Stimulated activated CD4-positive, alpha-beta T cell treated with anti-CD3 and anti-CD28 coated beads, Interleukin-12 subunit alpha, Interleukin-12 subunit beta, amount 100 ng/mL, for 4 hours (primary cell): ENCODE measurements around the gene APOBEC3A.
A peak's percentile ranks its signal among the peaks of the same experiment; 100 is the strongest.
"Not testable (repeated sequence)": the region's sequence is repeated elsewhere in the genome, so short reads cannot be mapped to it uniquely, and the experiment has no call there.

Experiments used
- DNase-seq: peaks from one replicate; pipeline ENCODE4 v3.0.0-alpha.2; 2020

The APOBEC3A gene

GRCh38 chr22:38943882-38944281, 13.5 kb upstream of the APOBEC3A start:
- no peak for DNase-seq

- DNase-seq = no peak
These were observed 12.8 kb upstream of the APOBEC3A start for GRCh38 chr22:38944653-38945052.

GRCh38 chr22:38945706-38946338, 11.6 kb upstream of the APOBEC3A start:
- DNase-seq = not testable (repeated sequence)

- no peak for DNase-seq
These were observed 10.6 kb upstream of the APOBEC3A start for GRCh38 chr22:38946771-38947170.

DNA sequence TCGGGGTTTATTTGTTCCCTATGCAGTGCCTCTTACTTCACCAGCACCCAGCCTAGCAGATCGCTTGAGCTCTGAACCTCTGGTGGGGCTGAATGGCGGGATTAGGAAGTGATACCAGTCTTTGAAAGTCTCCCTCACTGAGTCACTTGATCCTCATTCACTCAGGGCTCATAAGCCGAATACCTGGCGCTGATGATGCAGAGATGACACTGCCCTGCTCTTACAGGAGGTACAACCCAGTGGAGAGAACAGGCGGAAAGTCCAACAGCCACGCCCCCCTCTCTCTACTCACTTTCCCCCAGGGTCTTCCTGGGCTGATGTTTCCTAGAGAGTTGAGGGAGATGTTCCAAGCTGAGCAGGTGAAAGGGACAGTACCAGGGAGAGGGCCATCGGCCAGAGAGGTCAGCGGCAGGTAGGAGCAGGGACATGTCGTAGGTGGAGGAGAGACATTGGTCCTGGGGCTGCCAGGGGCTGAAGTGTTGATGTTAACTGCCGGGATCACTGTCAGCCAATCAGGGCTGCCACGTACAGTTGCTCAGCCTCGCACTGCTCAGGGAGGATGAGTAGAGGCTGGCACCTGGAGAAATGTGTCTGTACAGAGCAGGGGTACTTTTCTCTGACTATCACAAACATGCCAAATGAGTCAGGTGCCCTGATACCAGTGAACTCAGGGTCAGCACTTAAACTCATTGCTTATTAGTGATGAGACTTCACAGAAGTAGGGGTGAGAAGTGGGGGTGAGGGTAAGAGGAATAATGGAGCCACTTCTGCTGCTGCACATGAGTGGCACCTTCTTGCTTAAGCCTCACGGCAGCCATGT, 9.9 kb upstream of the APOBEC3A start:
- no peak for DNase-seq

- no peak for DNase-seq
These were observed 9.0 kb upstream of the APOBEC3A start for GRCh38 chr22:38948181-38948940.

GRCh38 chr22:38949889-38950405, 7.5 kb upstream of the APOBEC3A start:
- DNase-seq = no peak

DNA sequence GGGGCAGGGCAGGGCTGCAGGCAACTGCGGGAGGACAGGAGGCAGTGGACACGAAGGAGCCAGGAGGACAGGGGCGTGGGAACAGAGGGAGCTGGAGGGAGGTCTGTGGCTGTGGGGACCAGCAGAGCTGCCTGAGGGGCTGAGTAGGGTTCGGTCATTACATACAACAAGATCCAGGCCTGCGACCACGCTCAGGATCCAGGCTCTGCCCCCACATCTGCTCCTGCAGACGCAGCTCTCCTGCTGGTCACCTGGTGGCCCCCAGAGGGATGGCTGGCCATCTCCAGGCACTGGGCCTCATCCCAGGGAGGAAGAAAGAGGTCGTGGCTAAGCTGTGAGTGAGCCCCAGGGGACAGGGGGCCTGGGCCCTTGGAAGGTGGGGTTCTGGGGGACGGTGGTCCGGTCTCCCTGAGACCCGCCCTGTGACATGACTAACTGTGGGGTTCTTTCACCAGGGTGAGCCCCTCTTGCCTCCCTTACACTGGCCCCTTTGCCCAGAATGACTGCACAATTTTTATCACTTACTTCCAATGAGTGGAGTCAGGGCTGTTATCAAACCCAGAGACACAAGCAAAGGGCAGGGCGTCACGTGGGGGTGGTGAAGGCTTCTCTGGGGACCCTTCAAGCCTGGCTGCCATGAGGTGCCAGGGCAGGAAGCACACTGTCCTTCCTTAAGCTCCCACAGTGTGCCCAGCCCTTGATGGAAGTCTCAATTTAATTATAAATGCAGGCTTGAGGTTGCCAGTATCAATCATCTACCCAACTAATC, 6.7 kb upstream of the APOBEC3A start:
- no peak for DNase-seq

DNA sequence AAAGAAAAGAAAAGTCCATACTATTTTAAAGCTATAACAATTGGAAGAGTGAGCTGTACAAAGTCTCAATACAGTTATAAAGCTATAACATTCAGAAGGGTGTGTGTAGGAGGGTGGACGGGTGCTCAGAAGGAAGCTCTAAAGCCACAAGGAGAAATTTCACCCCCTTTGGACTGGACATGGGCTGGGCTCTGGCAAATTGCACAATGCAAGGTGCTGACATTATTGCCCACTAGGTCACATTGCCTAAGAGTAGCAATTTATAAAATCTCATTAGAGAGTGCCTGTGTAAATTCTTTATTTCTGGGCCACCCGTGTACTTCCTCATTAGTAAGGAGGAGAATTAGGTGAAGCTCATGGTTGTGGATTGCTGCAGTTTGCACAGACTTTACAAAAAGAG, 5.7 kb upstream of the APOBEC3A start:
- DNase-seq = no peak

GRCh38 chr22:38952281-38952993, 5.0 kb upstream of the APOBEC3A start:
- DNase-seq = no peak

DNA sequence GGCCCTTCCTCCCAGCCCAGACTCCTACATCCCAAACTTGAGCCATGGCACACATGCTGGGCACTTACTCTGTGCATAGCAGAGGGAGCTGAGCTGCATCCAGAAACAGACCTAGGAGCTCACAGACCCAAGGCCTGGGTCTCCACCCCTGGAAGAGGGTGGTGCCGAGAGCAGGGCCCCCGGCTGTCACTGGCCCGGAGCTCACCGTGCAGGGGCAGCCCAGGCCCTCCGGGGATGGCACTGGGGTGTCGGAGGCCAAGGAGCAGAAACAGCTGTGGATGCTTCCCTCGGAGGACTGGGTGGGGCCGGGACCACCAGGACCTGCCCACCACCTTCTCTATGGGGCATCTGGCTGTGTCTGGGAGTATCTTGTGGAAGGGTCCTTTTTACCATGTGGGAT, 4.3 kb upstream of the APOBEC3A start:
- no peak for DNase-seq

DNA sequence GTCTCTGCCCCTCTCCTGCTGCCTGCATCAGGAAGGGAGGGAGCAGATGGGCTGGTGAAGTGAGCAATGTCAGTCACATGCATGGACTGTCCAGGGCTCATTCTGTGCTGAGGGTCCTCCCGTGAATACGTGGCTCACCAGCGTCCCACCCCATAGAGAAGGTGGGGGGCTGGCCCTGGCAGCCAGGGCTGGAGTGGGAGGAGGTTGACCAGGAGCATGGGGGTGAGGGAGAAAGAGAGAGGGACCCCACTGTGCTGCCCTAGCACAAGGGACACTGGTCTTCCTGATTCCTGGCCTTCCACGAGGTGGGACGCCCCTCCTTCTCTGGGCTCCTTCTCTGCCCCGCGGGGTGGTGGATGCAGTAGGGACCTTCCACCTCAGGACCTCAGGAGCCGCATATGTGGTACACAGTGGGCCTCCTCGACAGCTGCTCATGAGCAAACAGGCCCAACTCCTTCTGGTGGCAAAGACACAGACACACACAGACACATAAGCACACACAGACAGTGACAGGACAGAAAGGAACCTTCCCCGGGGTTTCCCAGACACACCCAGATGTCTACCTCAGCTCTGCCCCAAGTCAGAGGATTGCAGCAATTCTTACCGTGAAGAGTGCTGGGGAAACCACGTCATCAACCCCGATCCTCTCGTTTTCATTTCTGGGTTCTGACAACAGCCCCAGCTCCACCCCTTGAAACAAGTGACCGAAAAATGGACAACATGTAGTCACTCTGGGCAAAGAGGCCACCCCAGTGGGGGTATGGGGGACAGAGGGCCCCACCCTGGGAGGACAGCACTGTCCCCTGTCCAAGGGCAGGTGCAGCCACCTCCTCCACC, 3.6 kb upstream of the APOBEC3A start:
- peak; percentile 55 for DNase-seq

DNA sequence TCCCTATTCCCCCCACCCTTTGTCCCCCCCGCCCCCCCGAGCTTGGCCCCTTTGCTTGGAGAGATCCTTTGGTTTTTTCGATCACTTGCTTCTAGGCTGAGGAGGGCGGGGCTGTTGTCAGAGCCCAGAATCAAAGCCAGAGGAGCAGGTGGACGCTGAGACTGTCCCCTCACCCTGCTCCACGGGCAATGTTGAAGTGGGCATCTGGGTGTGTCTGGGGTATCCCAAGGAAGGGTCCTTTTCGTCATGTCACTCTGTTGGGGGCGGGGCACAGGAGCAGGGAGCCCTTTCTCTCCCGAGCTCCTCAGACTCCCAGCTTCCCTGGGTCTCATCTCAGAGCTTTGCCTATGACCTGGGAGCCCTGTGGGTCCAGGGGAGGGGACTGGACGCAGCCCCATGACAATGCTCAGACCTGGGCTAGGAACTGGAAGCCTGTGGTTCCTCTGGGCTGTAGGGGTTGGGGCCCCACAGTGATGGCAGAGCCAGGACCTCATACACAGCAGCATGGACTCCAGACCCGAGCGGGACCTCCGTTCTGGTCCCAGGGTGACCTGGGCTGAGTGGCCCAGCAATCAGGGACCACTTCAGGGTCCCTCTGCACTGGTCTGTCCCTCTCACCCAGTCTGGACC, 2.9 kb upstream of the APOBEC3A start:
- no peak for DNase-seq

- DNase-seq = no peak
These were observed 2.0 kb upstream of the APOBEC3A start for GRCh38 chr22:38955250-38955905.

DNA sequence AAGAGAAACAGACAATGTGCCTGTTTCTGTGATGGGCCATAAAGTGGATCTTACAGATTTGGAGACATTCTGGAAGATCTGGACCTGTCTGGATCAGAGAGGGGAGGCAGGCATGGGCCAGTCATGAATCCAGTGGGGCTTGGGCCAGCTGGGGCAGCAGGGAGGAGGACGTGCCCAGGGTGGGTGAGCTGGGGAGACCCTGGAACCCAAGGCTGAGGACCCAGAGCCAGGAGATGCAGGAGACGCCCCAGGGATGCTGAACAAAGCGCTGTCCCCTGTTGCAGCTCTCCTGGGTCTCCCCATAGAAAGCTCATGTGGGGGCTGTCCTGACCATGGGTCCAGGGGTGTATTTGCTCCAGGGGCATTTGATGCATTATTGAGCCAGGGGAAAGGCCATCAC, 1.5 kb upstream of the APOBEC3A start:
- DNase-seq = no peak

GRCh38 chr22:38956551-38956950, 858 bp upstream of the APOBEC3A start:
- no peak for DNase-seq

DNA sequence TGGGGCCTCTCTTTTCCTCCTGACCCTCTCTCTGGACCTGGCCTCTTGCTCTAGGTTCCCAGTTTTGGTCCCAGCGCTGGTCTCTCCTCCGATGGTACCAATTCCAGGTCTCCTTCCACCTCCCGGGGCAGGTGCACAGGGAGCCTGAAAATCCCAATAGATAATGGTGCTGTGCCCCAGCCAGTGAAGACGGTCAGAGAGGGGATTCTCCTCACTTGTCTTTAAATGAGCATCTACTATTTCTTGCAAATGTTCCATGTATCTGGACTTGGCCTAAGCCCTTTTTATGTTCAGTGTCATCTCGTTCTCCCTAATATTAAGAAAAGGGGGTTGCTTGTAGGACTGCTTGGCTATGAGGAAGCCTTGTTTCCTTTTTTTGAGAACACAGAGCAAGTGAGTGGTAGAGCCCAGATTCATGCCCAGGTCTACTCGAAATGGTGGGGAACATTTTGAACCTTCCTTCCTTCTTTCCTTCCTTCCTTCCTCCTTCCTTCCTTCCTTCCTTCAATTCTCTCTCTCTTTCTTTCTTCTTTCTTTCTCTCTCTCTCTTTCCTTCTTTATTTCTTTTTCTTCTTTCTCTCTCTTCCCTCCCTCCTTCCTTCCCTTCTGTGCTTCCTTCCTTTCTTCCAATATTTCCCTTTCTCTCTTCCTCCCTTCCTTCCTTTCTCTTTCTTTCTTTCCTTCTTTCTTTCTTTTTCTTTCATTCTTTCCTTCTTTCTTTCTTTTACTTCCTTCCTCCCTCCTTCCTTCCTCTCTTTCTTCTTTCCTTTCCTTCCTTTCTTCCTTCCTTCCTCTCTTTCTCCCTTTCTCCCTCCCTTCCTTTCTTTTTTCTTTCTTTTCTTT, 620 bp downstream of the APOBEC3A start:
- DNase-seq = no peak

- DNase-seq = not testable (repeated sequence)
These were observed 1.2 kb downstream of the APOBEC3A start for GRCh38 chr22:38958651-38958943.

DNA sequence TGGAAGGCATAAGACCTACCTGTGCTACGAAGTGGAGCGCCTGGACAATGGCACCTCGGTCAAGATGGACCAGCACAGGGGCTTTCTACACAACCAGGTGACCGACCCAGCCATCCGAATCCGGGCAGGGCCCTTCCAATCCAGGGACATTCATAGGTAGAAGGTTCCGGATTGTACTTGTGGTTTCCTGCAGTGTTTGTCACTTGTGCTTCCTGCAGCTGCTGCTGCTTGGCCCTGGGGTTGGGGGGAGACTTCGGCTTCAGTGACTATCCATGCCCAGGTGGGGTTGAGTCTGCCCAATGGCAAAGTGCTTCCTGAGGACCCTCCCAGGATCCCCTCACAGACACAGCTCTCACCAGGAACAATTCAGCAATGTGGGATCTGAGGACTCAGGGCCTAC, 2.2 kb downstream of the APOBEC3A start:
- DNase-seq = no peak
